DND-41 (cell line): ENCODE data around the gene PJA1.

Experiments
- EZH2 ChIP-seq: IDR thresholded peaks from 3 replicates; pipeline ENCODE4 v1.6.1; 2012; ENCODE audit warnings: borderline replicate concordance, low read depth, mild to moderate bottlenecking, moderate library complexity, low read length, inconsistent platforms; ENCODE audit not compliant: severe bottlenecking
- TF ChIP-seq, protein P1 (sequence below): IDR thresholded peaks from 2 replicates; pipeline ENCODE4 v1.5.1; 2012; ENCODE audit warnings: borderline replicate concordance, low read length, moderate library complexity, mild to moderate bottlenecking; ENCODE audit not compliant: poor library complexity, severe bottlenecking; ENCODE audit errors: extremely low read depth

DNA sequence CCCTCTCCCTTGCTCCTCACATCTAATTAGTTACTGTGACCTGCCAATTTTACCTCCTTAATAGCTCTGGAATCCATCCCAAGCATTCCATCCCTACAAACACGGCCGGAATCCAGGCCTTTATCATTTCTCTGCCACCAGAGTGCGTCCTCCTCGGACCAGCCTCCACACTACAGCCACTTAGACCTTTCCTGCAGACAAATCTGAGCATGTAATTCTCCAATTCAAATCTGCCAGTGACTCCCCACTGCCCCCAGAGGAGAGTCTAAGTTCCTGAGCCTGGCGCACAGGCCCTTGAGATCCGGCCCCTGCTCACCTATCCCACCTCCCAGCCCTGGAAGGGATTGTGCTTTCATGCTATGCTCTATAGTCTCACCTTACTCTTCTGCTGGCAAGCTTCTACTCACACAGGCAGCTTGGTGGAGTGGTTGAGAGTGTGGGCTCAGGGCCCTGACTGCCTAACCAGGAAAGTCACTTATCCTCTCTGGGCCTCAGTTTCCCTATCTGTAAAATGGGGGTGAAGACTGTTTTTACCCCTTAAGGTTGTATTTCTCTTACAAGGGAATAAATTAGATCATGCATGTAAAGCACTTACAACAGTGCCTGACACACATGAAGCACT, 31.2 kb downstream of the PJA1 start:
- TF ChIP-seq, protein P1, sequence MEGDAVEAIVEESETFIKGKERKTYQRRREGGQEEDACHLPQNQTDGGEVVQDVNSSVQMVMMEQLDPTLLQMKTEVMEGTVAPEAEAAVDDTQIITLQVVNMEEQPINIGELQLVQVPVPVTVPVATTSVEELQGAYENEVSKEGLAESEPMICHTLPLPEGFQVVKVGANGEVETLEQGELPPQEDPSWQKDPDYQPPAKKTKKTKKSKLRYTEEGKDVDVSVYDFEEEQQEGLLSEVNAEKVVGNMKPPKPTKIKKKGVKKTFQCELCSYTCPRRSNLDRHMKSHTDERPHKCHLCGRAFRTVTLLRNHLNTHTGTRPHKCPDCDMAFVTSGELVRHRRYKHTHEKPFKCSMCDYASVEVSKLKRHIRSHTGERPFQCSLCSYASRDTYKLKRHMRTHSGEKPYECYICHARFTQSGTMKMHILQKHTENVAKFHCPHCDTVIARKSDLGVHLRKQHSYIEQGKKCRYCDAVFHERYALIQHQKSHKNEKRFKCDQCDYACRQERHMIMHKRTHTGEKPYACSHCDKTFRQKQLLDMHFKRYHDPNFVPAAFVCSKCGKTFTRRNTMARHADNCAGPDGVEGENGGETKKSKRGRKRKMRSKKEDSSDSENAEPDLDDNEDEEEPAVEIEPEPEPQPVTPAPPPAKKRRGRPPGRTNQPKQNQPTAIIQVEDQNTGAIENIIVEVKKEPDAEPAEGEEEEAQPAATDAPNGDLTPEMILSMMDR, result no peak
- TF ChIP-seq EZH2, result no peak
